Measurements from ENCODE around the gene NOVA1.
"Not testable (repeated sequence)": the region's sequence is repeated elsewhere in the genome, so short reads cannot be mapped to it uniquely, and the experiment has no call there.

NOVA1 gene

GRCh38 chr14:26597589-26598080 is at the start of gene NOVA1:
NOVA1 (minus strand) TSS chr14:26598033; CDS start chr14:26597436, 597 bp downstream.
- peak in 1 of 2 experiments; percentile 54 for DNase-seq

- DNase-seq, result not testable (repeated sequence)
These were observed 47.2 kb upstream of the NOVA1 start for GRCh38 chr14:26645057-26645456.

- DNase-seq, result no peak
These were observed 38.7 kb upstream of the NOVA1 start for GRCh38 chr14:26636561-26636960.

GRCh38 chr14:26634946-26635345 is 37.1 kb upstream of the NOVA1 start:
- DNase-seq, result not testable (repeated sequence)

DNA sequence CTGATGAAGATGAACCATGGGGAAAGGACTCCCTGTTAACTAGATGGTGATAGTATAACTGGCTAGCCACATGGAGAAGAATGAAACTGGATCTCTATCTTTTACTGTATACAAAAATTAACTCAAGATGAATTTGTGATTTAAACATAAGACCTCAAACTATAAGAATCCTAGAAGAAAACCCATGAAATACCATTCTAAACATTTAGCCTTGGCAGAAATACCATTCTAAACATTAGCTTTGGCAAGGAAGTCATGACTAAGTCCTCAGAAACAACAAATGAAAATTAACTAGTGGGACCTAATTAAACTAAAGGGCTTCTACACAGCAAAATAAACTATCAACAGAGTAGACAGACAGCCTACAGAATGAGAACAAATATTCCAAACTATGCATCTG is 28.4 kb upstream of the NOVA1 start:
- DNase-seq, result no peak

DNA sequence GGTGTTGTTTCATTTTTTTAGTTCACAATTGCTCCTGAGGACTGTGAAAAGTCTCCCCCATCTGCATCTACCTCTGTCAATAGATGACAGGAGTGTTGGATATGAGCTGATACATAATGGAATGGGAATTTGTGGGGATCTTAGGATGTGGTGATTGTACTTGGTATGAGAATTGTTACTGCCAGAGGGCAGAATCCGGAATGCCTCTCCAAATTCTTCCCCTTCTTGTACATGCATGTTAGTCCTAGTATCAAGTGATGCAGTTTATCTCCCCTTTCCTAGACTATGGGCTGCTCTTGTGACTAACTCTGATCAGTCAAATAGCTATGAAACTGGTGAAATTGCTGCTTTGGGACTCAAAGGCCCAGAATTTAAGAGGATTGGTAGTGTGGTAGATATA is 24.8 kb upstream of the NOVA1 start:
- no peak for DNase-seq

DNA sequence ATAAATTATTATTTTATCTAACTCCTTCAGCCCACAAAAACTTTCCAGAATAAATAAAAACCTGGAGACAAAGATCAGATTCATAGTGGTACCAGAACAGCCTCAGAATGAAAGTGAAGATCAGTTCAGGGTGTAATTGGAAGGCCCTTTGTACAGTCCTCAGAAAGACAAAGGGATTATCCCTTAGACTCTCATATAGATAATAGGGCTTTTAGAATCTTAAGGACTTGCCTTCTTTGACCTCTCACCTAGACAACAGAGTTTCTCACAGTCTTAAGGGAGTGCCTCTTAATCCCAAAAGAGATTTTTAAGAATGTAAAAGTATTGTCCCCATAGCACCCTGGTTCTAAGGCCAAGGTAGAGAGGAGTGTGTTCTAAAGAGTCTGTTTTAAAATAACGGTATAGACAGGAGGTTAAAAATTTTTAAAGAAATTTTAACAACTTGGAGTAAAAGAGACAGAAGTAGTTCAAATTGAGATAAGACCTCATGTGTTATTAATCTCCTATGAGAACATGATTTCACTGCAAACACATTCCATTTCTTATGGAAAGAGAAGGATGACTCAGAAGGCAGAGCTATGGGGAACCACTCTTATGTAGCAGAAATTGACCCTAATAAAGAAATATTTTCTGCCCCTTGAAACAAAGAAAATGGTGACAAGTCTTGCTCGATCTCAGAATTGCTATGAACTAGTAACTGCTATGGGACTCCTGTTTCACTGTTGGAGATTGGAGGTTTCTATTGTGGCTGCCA is 24.2 kb upstream of the NOVA1 start:
- no peak for DNase-seq

GRCh38 chr14:26621364-26621763 is 23.5 kb upstream of the NOVA1 start:
- no peak for DNase-seq

- DNase-seq, result no peak
These were observed 13.4 kb upstream of the NOVA1 start for GRCh38 chr14:26611259-26611658.

DNA sequence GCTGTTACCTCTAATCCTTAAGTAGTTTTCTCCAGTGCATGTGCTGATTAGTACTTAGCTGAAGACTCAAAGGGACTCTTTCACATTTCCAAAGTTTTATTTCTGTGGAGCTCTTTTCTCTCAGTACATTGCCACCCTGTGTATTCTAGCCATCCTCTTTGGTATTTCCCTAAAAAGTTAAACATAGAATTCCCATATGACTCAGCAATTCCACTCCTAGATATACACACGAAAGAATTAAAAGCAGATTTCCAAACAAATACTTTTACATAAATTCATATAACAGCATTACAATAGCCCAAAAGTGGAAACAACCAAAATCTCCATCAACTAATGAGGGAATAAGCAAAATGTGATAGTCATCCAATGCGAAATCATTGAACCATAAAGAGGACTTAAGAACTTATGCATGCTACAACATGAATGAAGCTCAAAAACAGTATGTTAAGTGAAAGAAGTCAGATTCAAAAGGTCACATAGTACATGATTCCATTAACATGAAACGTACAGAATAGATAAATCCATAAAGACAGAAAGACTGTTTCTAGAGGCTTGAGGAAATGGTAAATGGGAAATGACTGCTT is 9.0 kb upstream of the NOVA1 start:
- DNase-seq, result no peak

DNA sequence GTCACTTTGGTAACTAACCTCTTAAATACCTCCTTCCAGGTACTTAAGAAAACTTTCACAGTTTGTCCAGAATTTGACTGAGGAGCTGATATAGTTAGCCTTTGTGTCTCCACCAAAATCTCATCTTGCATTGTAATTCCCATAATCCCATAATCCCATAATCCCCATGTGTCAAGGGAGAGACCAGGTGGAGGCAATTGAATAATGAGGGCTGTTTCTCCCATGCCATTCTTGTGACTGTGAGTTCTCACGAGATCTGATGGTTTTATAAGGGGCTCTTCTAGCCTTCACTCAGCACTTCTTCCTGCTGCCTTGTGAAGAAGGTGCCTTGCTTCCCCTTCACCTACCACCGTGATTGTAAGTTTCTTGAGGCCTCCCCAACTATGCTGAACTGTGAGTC is 7.8 kb upstream of the NOVA1 start:
- DNase-seq, result no peak

DNA sequence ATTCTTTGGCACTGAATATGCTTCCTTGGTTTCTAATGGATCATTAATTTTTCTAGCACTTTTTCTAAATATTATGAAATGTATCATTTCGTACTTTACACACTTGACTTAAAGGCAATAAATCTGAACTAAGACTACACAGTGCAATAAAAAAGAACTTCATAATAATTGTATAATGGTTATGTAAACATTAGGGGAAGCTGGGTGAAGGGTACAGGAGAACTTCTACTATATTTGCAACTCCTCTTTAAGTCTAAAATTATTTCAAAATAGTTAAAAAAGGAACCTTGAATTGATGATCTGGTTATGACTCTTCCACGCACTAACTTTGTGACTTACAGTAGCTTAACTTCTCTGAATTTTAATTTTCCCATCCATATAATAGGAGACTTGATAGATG is 5.1 kb upstream of the NOVA1 start:
- no peak for DNase-seq

DNA sequence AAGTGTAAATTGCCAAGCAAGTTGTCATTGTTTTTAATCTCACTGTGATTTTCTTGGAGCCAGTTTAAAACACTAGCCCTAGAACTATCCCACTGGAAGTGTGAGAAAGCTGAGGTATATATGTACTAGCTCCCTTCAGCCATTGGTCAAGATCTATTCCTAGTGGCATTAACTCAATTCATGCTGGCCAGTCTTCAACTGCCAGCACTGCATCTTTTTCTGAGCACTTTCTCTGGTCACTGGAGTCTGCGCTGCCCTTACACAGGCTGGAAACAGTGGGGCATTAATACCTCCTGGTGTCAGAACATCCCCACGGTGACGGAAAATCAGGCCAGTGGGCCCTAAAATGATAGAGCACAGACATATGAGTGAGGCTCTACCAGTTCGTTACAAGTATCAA is 4.0 kb upstream of the NOVA1 start:
- no peak for DNase-seq

DNA sequence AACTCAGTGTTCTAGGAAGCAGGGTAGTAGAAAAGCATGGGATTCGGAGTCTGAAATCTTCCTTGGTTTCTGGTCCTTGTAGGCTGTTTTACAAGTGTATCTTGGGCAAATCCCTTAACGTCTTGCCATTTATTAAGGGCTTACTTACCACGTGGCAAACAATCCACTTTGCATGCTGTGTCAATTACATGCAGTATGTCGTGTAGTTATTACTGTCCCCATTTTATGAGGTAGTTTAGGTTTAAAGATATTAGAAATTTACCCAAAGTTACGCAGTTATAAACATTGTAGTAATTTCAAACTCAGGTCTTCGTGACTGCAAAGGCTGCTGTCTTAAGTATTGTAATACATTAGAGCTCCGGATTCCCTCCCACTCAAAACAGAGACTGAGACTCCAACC is 1.5 kb upstream of the NOVA1 start:
- DNase-seq, result no peak

DNA sequence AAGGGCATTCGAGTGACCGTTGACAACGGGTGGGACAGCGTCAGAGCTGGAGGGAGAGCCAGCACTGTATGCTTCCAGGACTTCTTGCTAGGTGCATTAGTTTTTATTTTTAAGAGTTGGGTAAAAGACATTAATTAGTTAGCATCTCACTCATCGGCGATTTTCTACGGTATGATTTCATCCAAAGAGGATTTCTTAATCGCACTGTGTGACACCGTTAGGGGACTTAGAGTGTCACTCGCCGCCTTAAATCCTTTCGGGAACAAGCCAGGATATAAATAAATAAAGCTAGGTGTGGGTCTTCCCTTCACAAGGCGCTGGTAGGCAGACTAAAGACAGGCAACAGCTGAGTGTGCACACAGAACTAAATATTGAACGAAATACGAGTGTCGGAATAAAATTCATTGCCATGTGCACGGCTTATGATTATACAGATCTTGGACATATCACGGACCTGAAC is 869 bp upstream of the NOVA1 start:
- no peak for DNase-seq

- peak; percentile 93 to 99 for DNase-seq
These were observed 343 bp upstream of the NOVA1 start for GRCh38 chr14:26598081-26598671.

- peak in 1 of 2 experiments; percentile 21 for DNase-seq
These were observed 703 bp downstream of the NOVA1 start for GRCh38 chr14:26597071-26597588.

- DNase-seq, result peak in 1 of 2 experiments; percentile 35
These were observed 1.2 kb downstream of the NOVA1 start for GRCh38 chr14:26596543-26597061.

DNA sequence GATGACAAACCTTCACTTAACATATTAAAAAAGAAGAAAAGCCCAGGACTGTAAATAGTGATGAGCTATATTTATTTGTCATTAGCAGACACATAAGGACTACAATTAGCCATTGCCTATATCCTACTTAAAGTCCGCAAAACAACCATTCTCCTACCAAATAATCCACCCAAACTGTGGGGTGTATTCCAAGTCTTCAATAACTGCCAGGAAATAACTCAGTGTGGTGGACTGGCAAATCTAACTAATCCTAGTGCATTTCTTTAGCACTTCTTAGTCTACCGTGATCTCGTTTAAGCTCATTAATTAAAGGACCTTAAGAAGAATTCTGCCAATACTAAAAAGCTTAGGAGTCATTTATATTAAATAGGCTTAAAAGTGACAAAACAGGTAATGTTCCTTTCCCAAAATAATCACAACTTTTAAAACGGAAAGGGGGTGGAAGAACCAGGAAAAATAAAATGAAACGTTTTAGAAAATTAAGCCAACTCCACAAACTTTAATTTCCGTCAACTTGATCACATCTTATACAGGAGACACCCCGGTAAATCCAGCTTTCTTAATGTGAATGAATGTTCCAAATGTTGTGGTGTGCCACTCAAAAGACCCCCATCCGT is 1.8 kb downstream of the NOVA1 start:
- DNase-seq, result no peak

- peak in 1 of 2 experiments; percentile 15 for DNase-seq
These were observed 2.9 kb downstream of the NOVA1 start for GRCh38 chr14:26594756-26595545.

DNA sequence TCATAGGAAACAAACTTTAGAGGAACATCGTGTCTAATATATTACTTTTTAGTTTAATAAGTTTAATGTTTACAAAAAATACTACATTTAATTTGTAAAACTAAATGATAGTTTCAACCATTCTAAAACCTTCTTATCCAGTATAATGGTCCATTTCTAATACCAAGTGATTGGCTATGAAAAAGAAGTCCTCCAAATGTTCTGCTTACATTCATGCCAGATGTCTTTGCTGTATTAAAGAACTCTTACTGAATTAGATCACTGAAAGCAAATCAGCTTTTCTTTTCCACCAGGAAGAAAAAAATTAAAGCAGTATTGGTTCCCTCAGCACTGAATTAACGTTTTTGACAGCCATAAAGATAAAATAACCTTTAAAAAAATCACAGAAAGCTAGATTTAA is 3.7 kb downstream of the NOVA1 start:
- DNase-seq, result no peak

- no peak for DNase-seq
These were observed 4.5 kb downstream of the NOVA1 start for GRCh38 chr14:26593357-26593756.

All from NCI-H1930 (cell line).